NT2/D1 (cell line): ENCODE data around the gene OPRL1.
"Not testable (repeated sequence)": the region's sequence is repeated elsewhere in the genome, so short reads cannot be mapped to it uniquely, and the experiment has no call there.

ENCODE experiments used
- DNase-seq: peaks from one replicate; pipeline ENCODE4 v3.0.0-alpha.2; 2011; ENCODE audit warnings: low read depth, low spot score
- H3K27me3 ChIP-seq: 2 replicates; pipeline ENCODE4 v1.6.0; 2011; ENCODE audit warnings: mild to moderate bottlenecking; ENCODE audit not compliant: insufficient read length, insufficient read depth
- H3K36me3 ChIP-seq: 2 replicates; pipeline ENCODE4 v1.6.1; 2011; ENCODE audit warnings: mild to moderate bottlenecking, low read length, mixed read lengths; ENCODE audit not compliant: insufficient read depth, insufficient read length
- H3K4me1 ChIP-seq: 2 replicates; pipeline ENCODE4 v1.5.1; 2011; ENCODE audit not compliant: insufficient read depth, insufficient read length
- H3K4me3 ChIP-seq: 2 replicates; pipeline ENCODE4 v1.5.1; 2011; ENCODE audit warnings: low read depth; ENCODE audit not compliant: insufficient read length
- H3K9ac ChIP-seq: 2 replicates; pipeline ENCODE4 v1.6.0; 2011; ENCODE audit warnings: low read depth; ENCODE audit not compliant: insufficient read length
- H3K9me3 ChIP-seq: 2 replicates; pipeline ENCODE4 v1.5.1; 2011; ENCODE audit warnings: mild to moderate bottlenecking, low read length; ENCODE audit not compliant: insufficient read depth
- SUZ12 ChIP-seq: IDR thresholded peaks from 2 replicates; pipeline ENCODE4 v1.6.1; 2011; ENCODE audit not compliant: insufficient read length, insufficient read depth; ENCODE audit errors: extremely low read depth
- YY1 ChIP-seq: IDR thresholded peaks from 2 replicates; pipeline ENCODE4 v1.6.1; 2011; ENCODE audit not compliant: insufficient read length, insufficient read depth
- ZNF274 ChIP-seq: IDR thresholded peaks from 2 replicates; pipeline ENCODE4 v1.6.1; 2011; ENCODE audit warnings: mild to moderate bottlenecking, low read depth, low read length

OPRL1 gene

GRCh38 chr20:64082126-64082731 is 2.3 kb downstream of the OPRL1 start:
- Histone ChIP-seq H3K36me3 (peaks cover 5% of the 10 kb centered on the region), H3K4me1 (peaks cover 33% of the 10 kb centered on the region), H3K9ac (peak overlapping the region; percentile 17), H3K9me3 (no peaks in the 10 kb centered on the region; the same call in 1 of the 2 replicates), H3K4me3 (no peak overlapping the region), H3K27me3 (peaks cover 65% of the 10 kb centered on the region)
- no peak for DNase-seq
- TF ChIP-seq ZNF274 (no peak), YY1 (no peak), SUZ12 (no peak)

- peak overlapping the region; percentile 37 for H3K4me3 ChIP-seq
- peak overlapping the region; percentile 88 for H3K9ac ChIP-seq
- DNase-seq: no peak
- H3K27me3 ChIP-seq: peaks cover 65% of the 10 kb centered on the region
- TF ChIP-seq YY1: no peak
- no peak for TF ChIP-seq SUZ12
- TF ChIP-seq ZNF274: no peak
- H3K9me3 ChIP-seq: peaks cover 6% of the 10 kb centered on the region; the same call in 1 of the 2 replicates
- H3K36me3 ChIP-seq: no peaks in the 10 kb centered on the region
- peaks cover 33% of the 10 kb centered on the region for H3K4me1 ChIP-seq
These were observed 3.0 kb downstream of the OPRL1 start for GRCh38 chr20:64082820-64083377.

- no peaks in the 10 kb centered on the region for H3K36me3 ChIP-seq
- H3K4me1 ChIP-seq: peaks cover 29% of the 10 kb centered on the region
- TF ChIP-seq YY1: no peak
- no peak for TF ChIP-seq ZNF274
- TF ChIP-seq SUZ12: no peak
- peaks cover 68% of the 10 kb centered on the region for H3K27me3 ChIP-seq
- H3K9me3 ChIP-seq: peaks cover 6% of the 10 kb centered on the region; the same call in 1 of the 2 replicates
- peak overlapping the region; percentile 88 for H3K9ac ChIP-seq
- H3K4me3 ChIP-seq: peak overlapping the region; percentile 70
- peak; percentile 64 for DNase-seq
These were observed 3.5 kb downstream of the OPRL1 start for GRCh38 chr20:64083378-64083803.

GRCh38 chr20:64083804-64084684 is 4.2 kb downstream of the OPRL1 start, which contains the start of gene LKAAEAR1:
Gene LKAAEAR1 (minus strand): TSS chr20:64084398. CDS start chr20:64084219, 179 bp downstream.
- TF ChIP-seq YY1 (no peak), SUZ12 (no peak), ZNF274 (no peak)
- Histone ChIP-seq H3K4me1 (peaks cover 26% of the 10 kb centered on the region), H3K36me3 (no peaks in the 10 kb centered on the region), H3K9ac (peak within 1 kb of the TSS; percentile 88), H3K9me3 (peaks cover 6% of the 10 kb centered on the region; the same call in 1 of the 2 replicates), H3K4me3 (peak within 1 kb of the TSS; percentile 70), H3K27me3 (peaks cover 72% of the 10 kb centered on the region)
- no peak for DNase-seq

- DNase-seq: no peak
- peaks cover 6% of the 10 kb centered on the region; the same call in 1 of the 2 replicates for H3K9me3 ChIP-seq
- H3K36me3 ChIP-seq: no peaks in the 10 kb centered on the region
- H3K27me3 ChIP-seq: peaks cover 78% of the 10 kb centered on the region
- peak overlapping the region; percentile 88 for H3K9ac ChIP-seq
- peaks cover 26% of the 10 kb centered on the region for H3K4me1 ChIP-seq
- H3K4me3 ChIP-seq: peak overlapping the region; percentile 70
- no peak for TF ChIP-seq SUZ12
- no peak for TF ChIP-seq ZNF274
- TF ChIP-seq YY1: no peak
These were observed 4.8 kb downstream of the OPRL1 start for GRCh38 chr20:64084685-64085152.

GRCh38 chr20:64086801-64087200 is 6.9 kb downstream of the OPRL1 start:
- Histone ChIP-seq H3K9me3 (peaks cover 6% of the 10 kb centered on the region; the same call in 1 of the 2 replicates), H3K27me3 (peaks cover 61% of the 10 kb centered on the region), H3K36me3 (no peaks in the 10 kb centered on the region), H3K4me1 (peaks cover 23% of the 10 kb centered on the region), H3K9ac (no peak overlapping the region), H3K4me3 (no peak overlapping the region)
- no peak for TF ChIP-seq YY1
- no peak for TF ChIP-seq ZNF274
- no peak for TF ChIP-seq SUZ12
- no peak for DNase-seq

GRCh38 chr20:64087226-64087825 is 7.4 kb downstream of the OPRL1 start:
- not testable (repeated sequence) for H3K9me3 ChIP-seq, DNase-seq, H3K4me3 ChIP-seq, H3K36me3 ChIP-seq, H3K9ac ChIP-seq
- Histone ChIP-seq H3K4me1 (peaks cover 22% of the 10 kb centered on the region), H3K27me3 (peaks cover 59% of the 10 kb centered on the region)

GRCh38 chr20:64088586-64088985 is 8.7 kb downstream of the OPRL1 start:
- not testable (repeated sequence) for H3K9me3 ChIP-seq, DNase-seq, H3K36me3 ChIP-seq, H3K4me3 ChIP-seq, H3K9ac ChIP-seq
- Histone ChIP-seq H3K4me1 (peaks cover 19% of the 10 kb centered on the region), H3K27me3 (peaks cover 52% of the 10 kb centered on the region)
